Prostate gland (tissue), 2 donors: ENCODE data around the gene AEN. TPM values are rescaled to one million over a fixed set of nuclear protein-coding genes. Genes with fewer than 3 reads are reported as not detected.

ENCODE experiments used
- DNase-seq: peaks from one replicate; pipeline ENCODE4 v3.0.0-alpha.2; 2019; ENCODE audit warnings: low spot score
- H3K27ac ChIP-seq, 2 donors: fragments of 200-600 bp; sonication (generic); 2 replicates each; pipeline ENCODE4 v1.5.1; 2017 to 2019
- H3K27me3 ChIP-seq: fragments of 200-600 bp; sonication (generic); replicated peaks from 2 replicates; pipeline ENCODE4 v1.5.1; 2019; ENCODE audit not compliant: insufficient read depth
- H3K36me3 ChIP-seq, 2 donors: fragments of 200-600 bp; sonication (generic); 1 replicate in 1 of 2; 2 replicates in 1 of 2; pipeline versions ENCODE4 v1.5.1 to v1.8.1; 2017 to 2019
- H3K4me1 ChIP-seq: fragments of 200-600 bp; sonication (generic); replicated peaks from 2 replicates; pipeline ENCODE4 v1.5.1; 2019
- H3K4me3 ChIP-seq, 2 donors: fragments of 200-600 bp; sonication (generic); 2 replicates each; pipeline ENCODE4 v1.5.1; 2017 to 2019
- H3K9me3 ChIP-seq: fragments of 200-600 bp; sonication (generic); 2 replicates; pipeline ENCODE4 v1.5.1; 2017
- POLR2A ChIP-seq: fragments of 450-650 bp; IDR thresholded peaks from one replicate; pipeline ENCODE4 v1.6.1; 2016; ENCODE audit warnings: antibody characterized with exemption, mild to moderate bottlenecking
- POLR2AphosphoS5 ChIP-seq: sonication (generic); formaldehyde crosslinking; IDR thresholded peaks from one replicate; pipeline ENCODE4 v1.6.1; 2017; ENCODE audit warnings: antibody characterized with exemption
- WGBS: methylation state at CpG from one replicate; pipeline ENCODE4 v1.1.5; 2018; 5-methylcytosine and 5-hydroxymethylcytosine counted together
- intact Hi-C: fragments of 100-400 bp; cut with DNase I; formaldehyde crosslinking; loops from one replicate; pipeline ENCODE4 v1.14.2; 2022
- total RNA-seq, 2 donors: library from RNA; depleted of rRNA; stranded (reverse); fragments of >200 nt; gene quantifications; one replicate each; pipeline ENCODE4 v1.1.0, GENCODE V29; 2016
- TF ChIP-seq, protein P1 (sequence below), 4 experiments: fragments of 200-600 bp in 2 of 4; fragments of 450-650 bp in 2 of 4; sonication (generic) in 2 of 4; IDR thresholded peaks; 1 replicate in 3 of 4; 2 replicates in 1 of 4; pipeline ENCODE4 v1.5.1; 2016 to 2019; ENCODE audit warnings: antibody characterized with exemption in 4 of 4, mild to moderate bottlenecking in 2 of 4, moderate library complexity in 2 of 4

Gene AEN
- total RNA-seq, 2 donors from 2014 or later = 20.4 to 30.4 TPM

GRCh38 chr15:88613074-88613944 lies 7.8 kb upstream of the AEN start:
- intact Hi-C loops = loop anchor here (5.0 kb wide), 1 partner anchor 136 kb away; no protein-coding TSS in a partner anchor
- TF ChIP-seq POLR2A (no peak), POLR2AphosphoS5 (no peak)
- TF ChIP-seq, protein P1, sequence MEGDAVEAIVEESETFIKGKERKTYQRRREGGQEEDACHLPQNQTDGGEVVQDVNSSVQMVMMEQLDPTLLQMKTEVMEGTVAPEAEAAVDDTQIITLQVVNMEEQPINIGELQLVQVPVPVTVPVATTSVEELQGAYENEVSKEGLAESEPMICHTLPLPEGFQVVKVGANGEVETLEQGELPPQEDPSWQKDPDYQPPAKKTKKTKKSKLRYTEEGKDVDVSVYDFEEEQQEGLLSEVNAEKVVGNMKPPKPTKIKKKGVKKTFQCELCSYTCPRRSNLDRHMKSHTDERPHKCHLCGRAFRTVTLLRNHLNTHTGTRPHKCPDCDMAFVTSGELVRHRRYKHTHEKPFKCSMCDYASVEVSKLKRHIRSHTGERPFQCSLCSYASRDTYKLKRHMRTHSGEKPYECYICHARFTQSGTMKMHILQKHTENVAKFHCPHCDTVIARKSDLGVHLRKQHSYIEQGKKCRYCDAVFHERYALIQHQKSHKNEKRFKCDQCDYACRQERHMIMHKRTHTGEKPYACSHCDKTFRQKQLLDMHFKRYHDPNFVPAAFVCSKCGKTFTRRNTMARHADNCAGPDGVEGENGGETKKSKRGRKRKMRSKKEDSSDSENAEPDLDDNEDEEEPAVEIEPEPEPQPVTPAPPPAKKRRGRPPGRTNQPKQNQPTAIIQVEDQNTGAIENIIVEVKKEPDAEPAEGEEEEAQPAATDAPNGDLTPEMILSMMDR (IDR thresholded peaks at IDR 0.05) = no peak
- Histone ChIP-seq H3K4me3 (no peak overlapping the region), H3K9me3 (no peaks in the 10 kb centered on the region), H3K36me3 (no peaks in the 10 kb centered on the region), H3K27ac (no peak overlapping the region), H3K4me1 (no peaks in the 10 kb centered on the region), H3K27me3 (no peaks in the 10 kb centered on the region)
- 46% methylated on average over 7 of the region's 7 CpGs for WGBS
- DNase-seq = no peak

DNA sequence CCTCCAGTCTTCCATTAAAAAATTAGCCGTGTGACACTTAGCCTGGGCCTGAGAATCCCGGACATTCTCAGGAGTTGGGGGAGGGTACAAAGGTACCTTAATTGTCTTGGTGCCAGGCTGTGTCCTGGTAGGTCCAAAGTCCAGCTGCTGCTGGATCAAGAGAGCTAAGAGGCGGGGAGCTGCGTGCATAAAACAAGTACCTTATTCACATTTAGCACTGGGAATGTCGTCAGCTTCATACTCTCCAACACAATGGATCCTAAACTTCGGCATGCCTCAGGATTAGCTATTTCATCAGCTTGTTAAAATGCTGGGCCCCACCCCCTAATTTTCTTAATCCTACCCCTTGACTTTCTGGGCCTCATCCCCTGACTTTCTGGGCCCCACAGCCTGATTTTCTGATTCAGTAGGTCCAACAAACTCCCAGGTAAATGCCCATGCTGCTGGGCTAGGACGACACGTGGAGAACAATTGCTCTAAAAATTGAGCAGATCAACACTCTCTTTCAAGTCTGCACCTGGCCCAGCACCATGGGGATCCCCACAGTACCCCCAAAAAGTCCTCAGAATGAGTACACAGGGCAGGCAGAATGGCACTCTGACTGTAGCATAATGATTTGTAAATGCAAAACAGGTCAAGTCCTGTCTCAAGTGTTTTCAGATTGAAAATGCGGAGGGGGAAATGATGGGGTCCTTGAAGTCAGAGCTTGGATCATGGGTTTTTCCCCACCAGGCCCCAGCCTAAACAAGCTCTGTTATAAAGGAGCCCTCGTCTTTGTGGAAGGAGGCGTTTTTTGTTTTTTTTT lies 5.6 kb upstream of the AEN start:
- 70% methylated on average over 11 of the region's 11 CpGs for WGBS
- Histone ChIP-seq H3K36me3 (no peaks in the 10 kb centered on the region), H3K27me3 (no peaks in the 10 kb centered on the region), H3K4me1 (no peaks in the 10 kb centered on the region), H3K27ac (no peak overlapping the region), H3K4me3 (no peak overlapping the region), H3K9me3 (no peaks in the 10 kb centered on the region)
- TF ChIP-seq POLR2A (no peak), POLR2AphosphoS5 (no peak)
- TF ChIP-seq, protein P1 (IDR thresholded peaks at IDR 0.05) = no peak
- intact Hi-C loops = no loop called here
- no peak for DNase-seq

- DNase-seq = no peak
- no peaks in the 10 kb centered on the region for H3K27me3 ChIP-seq
- no peaks in the 10 kb centered on the region for H3K4me1 ChIP-seq
- no peaks in the 10 kb centered on the region for H3K9me3 ChIP-seq
- 88% methylated on average over 4 of the region's 4 CpGs for WGBS
- no peak overlapping the region for H3K4me3 ChIP-seq
- intact Hi-C loops = no loop called here
- H3K36me3 ChIP-seq = no peaks in the 10 kb centered on the region
- H3K27ac ChIP-seq = no peak overlapping the region
- TF ChIP-seq POLR2A = no peak
Measured at GRCh38 chr15:88616240-88616639, 4.9 kb upstream of the AEN start.

GRCh38 chr15:88617031-88617722 lies 4.0 kb upstream of the AEN start:
- Histone ChIP-seq H3K27ac (no peak overlapping the region), H3K27me3 (no peaks in the 10 kb centered on the region), H3K36me3 (no peaks in the 10 kb centered on the region), H3K9me3 (no peaks in the 10 kb centered on the region), H3K4me1 (peaks cover 5% of the 10 kb centered on the region), H3K4me3 (no peak overlapping the region)
- no peak for TF ChIP-seq POLR2AphosphoS5
- no peak for TF ChIP-seq POLR2A
- TF ChIP-seq, protein P1 (IDR thresholded peaks at IDR 0.05) = no peak
- WGBS = 87% methylated on average over 10 of the region's 10 CpGs
- no peak for DNase-seq
- intact Hi-C loops = no loop called here

- WGBS = 40% methylated on average over 1 of the region's 1 CpG
- no peaks in the 10 kb centered on the region for H3K9me3 ChIP-seq
- H3K27me3 ChIP-seq = no peaks in the 10 kb centered on the region
- no peak overlapping the region for H3K27ac ChIP-seq
- no peak overlapping the region for H3K4me3 ChIP-seq
- no peak for DNase-seq
- H3K36me3 ChIP-seq = no peaks in the 10 kb centered on the region
- intact Hi-C loops = no loop called here
- H3K4me1 ChIP-seq = peaks cover 6% of the 10 kb centered on the region
- TF ChIP-seq POLR2AphosphoS5 (no peak), POLR2A (no peak)
- TF ChIP-seq, protein P1 (IDR thresholded peaks at IDR 0.05) = no peak
Measured at GRCh38 chr15:88617790-88618189, 3.4 kb upstream of the AEN start.
